AG04449 (cell line): ENCODE results near the gene LOXL4.

Experiments used
- CTCF ChIA-PET: fragments of 350-600 bp; formaldehyde crosslinking; extraction: SDS; loops from one replicate; lab custom pipeline; 2021; ENCODE audit warnings: antibody characterized with exemption; lab: Yijun Ruan, JAX
- POLR2A ChIA-PET: fragments of 400-600, 350-600 bp; formaldehyde crosslinking; extraction: SDS; loops from one replicate; lab custom pipeline; 2020; ENCODE audit warnings: antibody characterized with exemption, inconsistent platforms; lab: Yijun Ruan, JAX
- DNase-seq: peaks from one replicate; pipeline ENCODE4 v3.0.0-alpha.2; 2010; ENCODE audit warnings: low read depth, low spot score
- H3K4me3 ChIP-seq: 2 replicates; pipeline ENCODE4 v1.5.1; 2011; ENCODE audit warnings: low read depth, mild to moderate bottlenecking, control low read depth, low read length
- CTCF ChIP-seq: IDR thresholded peaks from one replicate; pipeline ENCODE4 v1.5.1; 2011; ENCODE audit warnings: mild to moderate bottlenecking, moderate library complexity, low read length, control low read depth, inconsistent platforms; ENCODE audit not compliant: insufficient read depth; ENCODE audit errors: missing control alignments

LOXL4 gene

GRCh38 chr10:98307916-98308541 is 40.0 kb upstream of the LOXL4 start:
- TF ChIP-seq CTCF, result no peak
- no peak for DNase-seq
- H3K4me3 ChIP-seq, result no peak overlapping the region
- ChIA-PET POLR2A (interaction anchor here (1.9 kb wide), 1 partner anchor 14 kb away, joined by 9 read pairs; no protein-coding TSS in a partner anchor), CTCF (interaction anchor here (1.1 to 7.3 kb wide), 17 partner anchors 9 to 159 kb away, joined by 3 to 142 read pairs (median 14); partner anchors contain the start of gene LOXL4)

- no peak overlapping the region for H3K4me3 ChIP-seq
- no peak for TF ChIP-seq CTCF
- ChIA-PET CTCF (interaction anchor here (0.8 to 2.2 kb wide), 5 partner anchors 11 to 135 kb away, joined by 3 to 11 read pairs (median 6); no protein-coding TSS in a partner anchor), POLR2A (no interaction called here)
- no peak for DNase-seq
Measured at GRCh38 chr10:98306501-98306900, 38.5 kb upstream of the LOXL4 start.

- ChIA-PET POLR2A (no interaction called here), CTCF (interaction anchor here (0.6 to 2.2 kb wide), 5 partner anchors 9 to 146 kb away, joined by 3 to 10 read pairs (median 5); no protein-coding TSS in a partner anchor)
- no peak for DNase-seq
- TF ChIP-seq CTCF, result no peak
- no peak overlapping the region for H3K4me3 ChIP-seq
Measured at GRCh38 chr10:98303569-98303968, 35.6 kb upstream of the LOXL4 start.

- CTCF ChIA-PET, result interaction anchor here (0.6 to 2.2 kb wide), 5 partner anchors 10 to 145 kb away, joined by 3 to 10 read pairs (median 5); no protein-coding TSS in a partner anchor
- no peak for TF ChIP-seq CTCF
- DNase-seq, result no peak
- POLR2A ChIA-PET, result no interaction called here
- no peak overlapping the region for H3K4me3 ChIP-seq
Measured at GRCh38 chr10:98302741-98303365, 34.9 kb upstream of the LOXL4 start.

- ChIA-PET CTCF (interaction anchor here (1.0 to 2.2 kb wide), 5 partner anchors 8 to 93 kb away, joined by 3 to 10 read pairs (median 4); no protein-coding TSS in a partner anchor), POLR2A (no interaction called here)
- TF ChIP-seq CTCF, result no peak
- no peak for DNase-seq
- H3K4me3 ChIP-seq, result no peak overlapping the region
Measured at GRCh38 chr10:98301664-98302319, 33.8 kb upstream of the LOXL4 start.
